OCI-LY1 (cell line): ENCODE data around the gene SIGLEC6.

ENCODE experiments used
- H2AFZ ChIP-seq: fragments of 200-600 bp; sonication (generic), shearing (Covaris generic); 2 replicates; pipeline ENCODE4 v1.6.0; 2014; ENCODE audit warnings: antibody characterized with exemption, mild to moderate bottlenecking, low read length
- H3F3A ChIP-seq: fragments of 200-600 bp; sonication (generic), shearing (Covaris generic); 2 replicates; pipeline ENCODE4 v1.6.0; 2014; ENCODE audit warnings: mild to moderate bottlenecking, antibody characterized with exemption, low read length, moderate library complexity; ENCODE audit not compliant: insufficient read depth
- H3K27ac ChIP-seq: fragments of 200-600 bp; sonication (generic); 2 replicates; pipeline ENCODE4 v1.5.1; 2014; ENCODE audit warnings: low read length, mixed run types, mild to moderate bottlenecking, low read depth; ENCODE audit not compliant: poor library complexity, severe bottlenecking
- H3K27me3 ChIP-seq: fragments of 200-600 bp; sonication (generic); 2 replicates; pipeline ENCODE4 v1.6.0; 2014; ENCODE audit warnings: antibody characterized with exemption, mild to moderate bottlenecking, low read length, moderate library complexity; ENCODE audit not compliant: insufficient read depth
- H3K36me3 ChIP-seq: fragments of 200-600 bp; sonication (generic); 2 replicates; pipeline ENCODE4 v1.6.1; 2014; ENCODE audit warnings: mild to moderate bottlenecking, antibody characterized with exemption, low read length, moderate library complexity, mixed read lengths; ENCODE audit not compliant: insufficient read depth
- H3K4me1 ChIP-seq: fragments of 200-600 bp; sonication (generic); 2 replicates; pipeline ENCODE4 v1.5.1; 2014; ENCODE audit warnings: mild to moderate bottlenecking, low read length, moderate library complexity; ENCODE audit not compliant: insufficient read depth, severe bottlenecking
- H3K4me2 ChIP-seq: fragments of 200-600 bp; sonication (generic), shearing (Covaris generic); 2 replicates; pipeline ENCODE4 v1.6.1; 2014; ENCODE audit warnings: low read length
- H3K4me3 ChIP-seq: fragments of 200-600 bp; sonication (generic); 2 replicates; pipeline ENCODE4 v1.5.1; 2014; ENCODE audit warnings: low read length, low read depth, mild to moderate bottlenecking, mixed read lengths; ENCODE audit not compliant: poor library complexity, severe bottlenecking
- H3K79me2 ChIP-seq: fragments of 200-600 bp; shearing (Covaris generic); 2 replicates; pipeline ENCODE4 v1.6.1; 2016; ENCODE audit warnings: mixed run types, low read length, mixed read lengths; ENCODE audit not compliant: insufficient read depth
- H3K9ac ChIP-seq: fragments of 200-600 bp; sonication (generic), shearing (Covaris generic); 2 replicates; pipeline ENCODE4 v1.6.1; 2014; ENCODE audit warnings: mild to moderate bottlenecking, low read length, mixed read lengths
- H3K9me2 ChIP-seq: fragments of 200-600 bp; sonication (generic), shearing (Covaris generic); 2 replicates; pipeline ENCODE4 v1.6.1; 2014; ENCODE audit warnings: low read depth, mild to moderate bottlenecking, low read length, mixed read lengths
- H3K9me3 ChIP-seq: fragments of 200-600 bp; shearing (Covaris generic); 2 replicates; pipeline ENCODE4 v1.6.1; 2014; ENCODE audit warnings: low read length, mixed read lengths
- H4K20me1 ChIP-seq: fragments of 200-600 bp; sonication (generic), shearing (Covaris generic); 2 replicates; pipeline ENCODE4 v1.6.0; 2016; ENCODE audit warnings: mild to moderate bottlenecking, low read length; ENCODE audit not compliant: insufficient read depth
- CTCF ChIP-seq: fragments of 200-600 bp; sonication (generic), shearing (Covaris generic); IDR thresholded peaks from 2 replicates; pipeline ENCODE4 v1.5.1; 2017; ENCODE audit warnings: mild to moderate bottlenecking, antibody characterized with exemption, low read length, moderate library complexity, mixed read lengths
- EZH2 ChIP-seq: fragments of 200-600 bp; sonication (generic), shearing (Covaris generic); IDR thresholded peaks from 2 replicates; pipeline ENCODE4 v1.8.0; 2017; ENCODE audit warnings: borderline replicate concordance, mixed run types, mild to moderate bottlenecking, antibody characterized with exemption, low read length, moderate library complexity, mixed read lengths

The SIGLEC6 gene

GRCh38 chr19:51570962-51571575 is 39.6 kb upstream of the SIGLEC6 start, which contains the start of gene ZNF175:
ZNF175 (plus strand) TSS chr19:51571283; CDS start chr19:51573330, 2,047 bp downstream.
- Histone ChIP-seq H3K9me3 (no peaks in the 10 kb centered on the region), H3K79me2 (peaks cover 4% of the 10 kb centered on the region; the same call in 1 of the 2 replicates), H3K27me3 (no peaks in the 10 kb centered on the region), H4K20me1 (no peaks in the 10 kb centered on the region), H3K4me1 (peaks cover 20% of the 10 kb centered on the region), H3K36me3 (peaks cover 29% of the 10 kb centered on the region; the same call in 1 of the 2 replicates), H3K4me3 (peak within 1 kb of the TSS; percentile 83), H3K4me2 (peak within 1 kb of the TSS; percentile 98), H3F3A (no peaks in the 10 kb centered on the region), H2AFZ (peak within 1 kb of the TSS; percentile 90; the same call in 1 of the 2 replicates), H3K9ac (peak within 1 kb of the TSS; percentile 67), H3K27ac (peak within 1 kb of the TSS; percentile 18), H3K9me2 (no peaks in the 10 kb centered on the region)
- TF ChIP-seq CTCF (no peak), EZH2 (no peak)

- H3K9me2 ChIP-seq: no peaks in the 10 kb centered on the region
- no peaks in the 10 kb centered on the region for H3K9me3 ChIP-seq
- H3K4me3 ChIP-seq: no peak overlapping the region
- no peak for TF ChIP-seq EZH2
- no peak for TF ChIP-seq CTCF
- H4K20me1 ChIP-seq: no peaks in the 10 kb centered on the region
- H3K36me3 ChIP-seq: peaks cover 10% of the 10 kb centered on the region; the same call in 1 of the 2 replicates
- no peak overlapping the region for H3K9ac ChIP-seq
- H2AFZ ChIP-seq: no peak overlapping the region
- H3K4me2 ChIP-seq: no peak overlapping the region
- H3K4me1 ChIP-seq: peaks cover 20% of the 10 kb centered on the region
- H3K27ac ChIP-seq: no peak overlapping the region
- no peaks in the 10 kb centered on the region for H3K27me3 ChIP-seq
- peaks cover 4% of the 10 kb centered on the region; the same call in 1 of the 2 replicates for H3K79me2 ChIP-seq
- H3F3A ChIP-seq: no peaks in the 10 kb centered on the region
Observed at GRCh38 chr19:51568456-51568855, 37.0 kb upstream of the SIGLEC6 start.

GRCh38 chr19:51567583-51567982 is 36.1 kb upstream of the SIGLEC6 start:
- H3K79me2 ChIP-seq: peaks cover 4% of the 10 kb centered on the region; the same call in 1 of the 2 replicates
- no peaks in the 10 kb centered on the region for H4K20me1 ChIP-seq
- H3K9me3 ChIP-seq: no peaks in the 10 kb centered on the region
- no peak overlapping the region for H2AFZ ChIP-seq
- H3K9me2 ChIP-seq: no peaks in the 10 kb centered on the region
- H3K4me2 ChIP-seq: no peak overlapping the region
- no peak overlapping the region for H3K27ac ChIP-seq
- peaks cover 1% of the 10 kb centered on the region; the same call in 1 of the 2 replicates for H3K36me3 ChIP-seq
- H3K4me1 ChIP-seq: peaks cover 16% of the 10 kb centered on the region
- H3K27me3 ChIP-seq: no peaks in the 10 kb centered on the region
- no peaks in the 10 kb centered on the region for H3F3A ChIP-seq
- no peak overlapping the region for H3K4me3 ChIP-seq
- no peak overlapping the region for H3K9ac ChIP-seq
- TF ChIP-seq CTCF (no peak), EZH2 (no peak)
